Measurements from ENCODE around the gene RAPGEF4. TPM values are rescaled to one million over a fixed set of nuclear protein-coding genes. Genes with fewer than 3 reads are reported as not detected.

Gene RAPGEF4
- total RNA-seq, 1 donor, result 0.36 TPM

DNA sequence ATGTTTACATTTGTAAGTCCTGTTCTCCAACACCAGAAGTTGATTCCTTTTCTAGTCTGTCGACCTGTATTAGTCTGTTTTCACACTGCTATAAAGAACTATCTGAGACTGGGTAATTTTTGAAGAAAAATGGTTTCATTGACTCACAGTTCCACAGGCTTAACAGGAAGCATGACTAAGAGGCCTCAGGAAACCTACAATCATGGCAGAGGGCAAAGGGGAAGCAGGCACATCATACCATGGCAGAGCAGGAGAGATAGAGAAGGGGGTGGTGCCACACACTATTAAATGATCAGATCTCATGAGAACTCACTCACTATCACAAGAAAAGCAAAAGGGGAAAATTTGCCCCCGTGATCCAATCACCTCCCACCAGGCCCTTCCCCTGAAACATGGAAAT, 227.2 kb downstream of the RAPGEF4 start:
- H3K27ac ChIP-seq (ENCODE audit: low read depth, low read length), result no peak overlapping the region
- no peak overlapping the region for H2AFZ ChIP-seq (ENCODE audit: low read length)
- no peaks in the 10 kb centered on the region for H3K9me3 ChIP-seq (ENCODE audit: low read depth, low read length)
- H3K4me2 ChIP-seq (ENCODE audit: insufficient read depth, low read length), result peak overlapping the region; percentile 18
- H3K4me3 ChIP-seq (ENCODE audit: insufficient read depth, low read length), result no peak overlapping the region
- H3K27me3 ChIP-seq (ENCODE audit: insufficient read depth, low read length), result no peaks in the 10 kb centered on the region
- no peak for TF ChIP-seq CTCF (IDR thresholded peaks at IDR 0.05; ENCODE audit: extremely low read depth, low read depth, low read length)
- DNase-seq (ENCODE audit: insufficient read length, low spot score, missing footprints), result no peak
- no peaks in the 10 kb centered on the region for H4K20me1 ChIP-seq (ENCODE audit: insufficient read depth, low read length)
- H3K4me1 ChIP-seq (ENCODE audit: insufficient read depth, low read length), result peaks cover 9% of the 10 kb centered on the region
- no peaks in the 10 kb centered on the region for H3K79me2 ChIP-seq (ENCODE audit: insufficient read depth, low read length)
- no peaks in the 10 kb centered on the region for H3K36me3 ChIP-seq (ENCODE audit: insufficient read depth, low read length)

GRCh38 chr2:172964511-172965139, 229.0 kb downstream of the RAPGEF4 start:
- no peaks in the 10 kb centered on the region for H4K20me1 ChIP-seq (ENCODE audit: insufficient read depth, low read length)
- no peak overlapping the region for H3K4me2 ChIP-seq (ENCODE audit: insufficient read depth, low read length)
- no peak overlapping the region for H3K27ac ChIP-seq (ENCODE audit: low read depth, low read length)
- H3K4me3 ChIP-seq (ENCODE audit: insufficient read depth, low read length), result no peak overlapping the region
- H3K36me3 ChIP-seq (ENCODE audit: insufficient read depth, low read length), result no peaks in the 10 kb centered on the region
- TF ChIP-seq CTCF (IDR thresholded peaks at IDR 0.05; ENCODE audit: extremely low read depth, low read depth, low read length), result no peak
- DNase-seq (ENCODE audit: insufficient read length, low spot score, missing footprints), result no peak
- H3K9me3 ChIP-seq (ENCODE audit: low read depth, low read length), result no peaks in the 10 kb centered on the region
- no peak overlapping the region for H2AFZ ChIP-seq (ENCODE audit: low read length)
- no peaks in the 10 kb centered on the region for H3K27me3 ChIP-seq (ENCODE audit: insufficient read depth, low read length)
- H3K4me1 ChIP-seq (ENCODE audit: insufficient read depth, low read length), result peaks cover 25% of the 10 kb centered on the region
- no peaks in the 10 kb centered on the region for H3K79me2 ChIP-seq (ENCODE audit: insufficient read depth, low read length)

DNA sequence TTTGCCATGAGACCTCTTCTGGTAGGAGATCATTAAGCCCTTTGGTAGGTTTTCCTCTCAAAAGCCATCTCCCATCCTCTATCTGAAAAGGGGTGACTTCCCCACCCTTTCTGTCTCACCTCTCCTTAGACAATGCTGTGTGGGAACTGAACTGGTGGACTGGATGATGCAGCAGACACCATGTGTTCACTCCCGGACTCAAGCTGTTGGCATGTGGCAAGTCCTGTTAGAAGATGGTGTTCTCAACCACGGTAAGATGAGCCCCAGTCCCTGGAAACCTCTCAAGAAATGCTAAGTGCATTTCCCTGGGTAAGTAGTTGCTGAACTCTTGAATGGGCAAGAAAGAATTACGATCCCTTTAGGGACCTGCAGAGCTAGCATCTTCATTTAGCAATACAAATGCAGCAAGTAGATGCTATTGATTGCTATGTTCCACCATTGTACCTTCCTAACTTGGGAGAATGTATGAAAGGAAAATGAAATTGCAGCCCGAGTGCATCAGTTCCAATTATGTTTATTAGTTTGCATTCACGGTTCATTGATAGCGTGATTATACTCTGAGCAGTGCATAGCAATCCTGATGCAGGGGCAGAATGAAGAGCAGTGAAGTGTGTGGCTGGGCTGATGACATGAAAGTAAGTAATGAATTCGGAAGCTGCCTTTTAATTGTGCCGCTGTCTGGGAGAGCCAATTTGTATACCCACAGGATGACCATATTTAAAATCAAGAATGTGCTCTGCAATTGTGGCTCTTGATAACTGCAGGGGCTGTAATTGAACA, 230.0 kb downstream of the RAPGEF4 start:
- Histone ChIP-seq H3K4me1 (ENCODE audit: insufficient read depth, low read length) (peaks cover 25% of the 10 kb centered on the region), H3K9me3 (ENCODE audit: low read depth, low read length) (no peaks in the 10 kb centered on the region), H3K27me3 (ENCODE audit: insufficient read depth, low read length) (peaks cover 5% of the 10 kb centered on the region), H3K79me2 (ENCODE audit: insufficient read depth, low read length) (no peaks in the 10 kb centered on the region), H3K36me3 (ENCODE audit: insufficient read depth, low read length) (no peaks in the 10 kb centered on the region), H3K4me2 (ENCODE audit: insufficient read depth, low read length) (no peak overlapping the region), H2AFZ (ENCODE audit: low read length) (no peak overlapping the region), H3K27ac (ENCODE audit: low read depth, low read length) (no peak overlapping the region), H4K20me1 (ENCODE audit: insufficient read depth, low read length) (no peaks in the 10 kb centered on the region), H3K4me3 (ENCODE audit: insufficient read depth, low read length) (no peak overlapping the region)
- no peak for DNase-seq (ENCODE audit: insufficient read length, low spot score, missing footprints)
- TF ChIP-seq CTCF (IDR thresholded peaks at IDR 0.05; ENCODE audit: extremely low read depth, low read depth, low read length), result no peak
